GM19395 (cell line): ENCODE data around the gene GMPPB.
"Not testable (repeated sequence)": the region's sequence is repeated elsewhere in the genome, so short reads cannot be mapped to it uniquely, and the experiment has no call there.

ENCODE experiments used
- ATAC-seq: cut with Tn5 transposase; IDR thresholded peaks from one replicate; pipeline ENCODE4 v1.9.1; 2021; ENCODE audit warnings: mild to moderate bottlenecking, moderate library complexity; ENCODE audit not compliant: unreplicated experiment

GMPPB gene

DNA sequence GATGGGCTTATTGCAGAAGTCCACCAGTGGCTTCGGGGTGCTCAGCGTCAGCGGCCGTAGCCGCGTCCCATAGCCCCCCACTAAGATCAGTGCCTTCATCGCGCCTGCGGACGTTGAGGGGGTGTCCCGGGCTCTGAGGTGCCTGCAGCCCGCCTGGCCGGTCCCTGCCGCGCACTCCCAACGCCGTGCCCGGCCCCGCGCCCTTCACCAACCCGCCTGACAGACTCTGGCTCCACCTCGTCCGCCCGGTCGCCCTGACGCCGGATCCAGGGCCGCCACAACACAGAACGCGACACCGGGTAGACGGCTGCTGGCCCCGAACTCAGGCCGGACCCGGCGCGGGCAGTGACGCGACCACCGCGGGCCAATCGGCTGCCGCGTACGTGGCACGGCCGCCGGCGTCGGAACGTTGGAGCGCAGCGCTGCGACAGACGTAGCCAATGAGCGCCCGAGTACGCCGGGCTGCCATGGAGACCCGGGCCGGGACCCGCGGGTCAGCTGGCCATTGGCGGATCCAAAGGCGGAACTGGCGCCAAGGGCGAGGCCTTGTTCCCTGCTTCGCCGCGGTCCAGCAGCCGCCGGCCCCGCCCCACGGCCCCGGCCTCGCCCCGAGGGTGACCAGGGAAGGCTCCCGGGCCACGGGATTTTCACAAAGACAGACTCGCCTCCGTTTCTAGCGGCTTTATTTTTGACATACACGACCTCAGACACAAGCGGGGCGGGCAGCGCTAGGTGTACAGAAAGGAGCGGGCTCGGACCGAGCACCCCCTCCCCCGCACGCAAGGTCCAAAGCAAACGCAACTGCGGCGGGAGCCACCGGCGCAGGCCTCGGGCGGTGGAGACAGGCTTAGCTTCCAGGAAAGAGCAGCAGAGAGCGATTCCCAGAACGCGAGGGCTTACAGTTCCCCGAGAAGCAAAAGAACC lies at the start of gene GMPPB:
GMPPB (minus strand) TSS at position 324 of the 924 bp plus-strand sequence; CDS start at position 99, 225 bp downstream.
- ATAC-seq: peak; percentile 69

DNA sequence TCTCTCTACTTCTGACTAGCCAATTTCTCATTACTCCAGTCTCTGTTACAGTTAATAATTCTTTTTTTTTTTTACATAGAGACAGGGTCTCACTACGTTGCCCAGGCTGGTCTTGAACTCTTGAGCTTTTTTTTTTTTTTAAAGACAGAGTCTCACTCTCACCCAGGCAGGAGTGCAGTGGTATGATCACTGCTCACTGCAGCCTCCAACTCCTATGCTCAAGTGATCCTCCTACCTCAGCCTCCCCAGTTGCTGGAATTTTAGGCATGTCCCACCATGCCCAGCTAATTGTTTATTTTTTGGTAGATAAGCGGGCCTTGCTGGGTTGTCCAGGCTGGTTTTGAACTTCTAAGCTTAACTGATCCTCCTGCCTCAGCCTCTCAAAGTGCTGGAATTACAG lies 49.0 kb upstream of the GMPPB start:
- no peak for ATAC-seq

DNA sequence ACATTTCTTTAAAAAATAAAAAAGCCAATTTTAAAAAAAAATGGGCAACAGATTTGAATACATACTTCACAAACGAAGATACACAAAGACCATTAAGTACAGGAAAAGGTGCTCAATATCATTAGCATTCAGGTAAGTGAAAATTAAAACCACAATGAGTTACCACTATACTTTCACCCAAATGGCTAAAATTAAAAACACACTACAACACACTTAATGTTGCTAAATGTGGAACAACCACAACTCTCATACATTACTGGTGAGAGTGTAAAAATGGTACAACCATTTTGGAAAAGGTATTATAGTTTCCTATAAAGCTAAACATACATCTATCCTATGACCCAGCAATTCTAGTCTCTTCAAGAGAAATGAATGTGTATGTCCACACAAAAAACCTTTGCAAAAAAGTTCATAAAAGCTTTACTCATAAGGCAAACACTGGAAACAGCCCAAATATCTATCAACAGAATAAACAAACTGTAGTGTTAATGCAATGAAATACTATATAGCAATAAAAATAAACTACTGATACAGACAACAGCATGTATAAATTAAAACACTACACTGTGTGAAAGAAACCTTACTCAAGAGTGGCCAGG lies 47.7 kb upstream of the GMPPB start:
- ATAC-seq: no peak

DNA sequence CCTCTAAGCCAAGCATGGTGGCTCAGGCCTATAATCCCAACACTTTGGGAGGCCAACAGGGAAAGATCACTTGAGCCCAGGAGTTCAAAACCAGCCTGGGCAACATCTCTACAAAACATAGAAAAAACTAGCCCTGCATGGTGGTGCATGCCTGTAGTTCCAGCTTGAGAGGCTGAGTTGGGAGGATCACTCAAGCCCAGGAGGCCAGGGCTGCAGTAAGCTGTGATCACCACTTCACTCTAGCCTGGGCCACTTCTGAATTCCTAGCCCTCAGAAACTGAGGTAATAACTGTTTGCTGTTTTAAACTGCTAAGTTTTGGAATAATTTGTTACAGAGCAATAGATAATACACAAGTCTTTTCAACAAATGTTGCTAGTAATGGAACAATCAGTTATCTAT lies 46.2 kb upstream of the GMPPB start:
- no peak for ATAC-seq

DNA sequence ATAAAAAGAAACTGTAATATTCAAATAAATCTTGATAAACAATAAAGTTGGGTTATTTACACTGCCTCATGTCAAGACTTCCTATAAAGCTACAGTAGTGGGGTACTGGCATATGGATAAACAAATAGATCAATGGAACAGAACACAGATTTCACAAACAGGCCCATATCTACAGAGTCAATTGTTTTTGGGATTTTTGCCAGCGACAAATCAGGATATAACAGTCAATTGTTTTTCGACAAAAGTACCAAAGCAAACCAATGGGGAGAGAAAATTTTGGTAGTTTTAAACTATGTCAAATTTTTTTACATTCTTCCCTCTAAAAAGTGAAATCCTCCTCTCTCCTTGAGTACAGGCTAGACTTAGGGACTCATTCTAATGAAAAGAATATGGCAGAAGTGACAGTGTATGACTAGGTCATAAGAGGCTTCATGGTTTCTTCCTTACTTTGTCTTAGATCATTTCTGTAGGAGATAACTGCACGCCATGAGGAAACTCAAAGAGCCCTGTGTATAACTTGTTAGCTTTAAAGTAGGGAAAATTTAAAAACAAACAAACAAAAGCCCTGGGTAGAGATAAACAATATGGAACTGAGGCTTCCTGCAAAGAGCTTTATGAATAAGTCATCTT lies 45.6 kb upstream of the GMPPB start:
- ATAC-seq: no peak

DNA sequence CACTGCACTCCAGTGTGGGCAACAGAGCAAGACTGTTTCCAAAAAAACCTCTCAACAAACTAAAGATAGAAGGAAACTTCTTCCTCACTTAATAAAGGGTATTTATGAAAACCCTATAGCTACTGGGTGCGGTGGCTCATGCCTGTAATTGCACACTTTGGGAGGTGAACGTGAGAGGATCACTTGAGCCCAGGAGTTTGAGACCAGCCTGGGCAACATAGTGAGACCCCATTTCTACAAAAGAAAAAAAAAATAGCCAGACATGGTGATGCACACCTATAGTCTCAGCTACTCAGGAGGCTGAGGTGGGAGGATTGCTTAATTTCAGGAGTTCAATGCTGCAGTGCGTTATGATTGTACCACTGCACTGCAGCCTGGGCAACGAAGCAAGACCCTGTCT lies 40.2 kb upstream of the GMPPB start:
- ATAC-seq: no peak

DNA sequence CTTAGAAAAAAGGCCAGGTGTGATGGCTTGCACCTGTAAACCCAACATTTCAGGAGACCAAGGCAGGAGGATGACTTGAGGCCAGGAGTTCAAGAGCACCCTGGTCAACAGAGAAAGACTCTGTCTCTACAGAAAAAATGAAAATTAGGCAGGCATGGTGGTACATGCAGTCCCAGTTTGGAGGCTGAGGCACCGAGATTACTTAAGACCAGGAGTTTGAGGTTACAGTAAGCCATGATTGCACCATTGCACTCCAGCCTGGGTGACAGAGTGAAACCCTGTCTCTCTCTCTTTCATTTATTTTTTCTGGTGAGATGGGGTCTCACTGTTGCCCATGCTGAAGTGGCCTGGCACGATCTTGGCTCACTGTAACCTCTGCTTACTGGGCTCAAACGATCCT lies 37.9 kb upstream of the GMPPB start:
- ATAC-seq: no peak

DNA sequence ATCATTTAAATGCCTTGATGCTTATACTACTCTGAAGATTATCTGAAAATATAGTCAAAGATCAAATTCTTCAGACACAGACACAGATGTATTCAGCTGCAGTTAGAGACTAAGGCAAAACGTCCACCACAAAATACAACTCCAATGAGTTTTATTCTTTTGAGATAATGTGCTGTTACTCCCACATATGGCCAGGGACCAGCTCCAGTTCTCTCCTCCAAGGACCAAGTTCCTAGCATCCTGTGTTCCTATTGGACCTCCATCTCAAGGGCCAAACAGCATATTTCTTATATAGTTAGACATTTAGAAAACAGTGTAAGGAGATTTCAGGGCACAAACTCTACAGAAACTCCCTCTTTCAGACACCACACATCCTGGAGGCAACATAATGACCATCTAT lies 35.5 kb upstream of the GMPPB start:
- ATAC-seq: no peak

DNA sequence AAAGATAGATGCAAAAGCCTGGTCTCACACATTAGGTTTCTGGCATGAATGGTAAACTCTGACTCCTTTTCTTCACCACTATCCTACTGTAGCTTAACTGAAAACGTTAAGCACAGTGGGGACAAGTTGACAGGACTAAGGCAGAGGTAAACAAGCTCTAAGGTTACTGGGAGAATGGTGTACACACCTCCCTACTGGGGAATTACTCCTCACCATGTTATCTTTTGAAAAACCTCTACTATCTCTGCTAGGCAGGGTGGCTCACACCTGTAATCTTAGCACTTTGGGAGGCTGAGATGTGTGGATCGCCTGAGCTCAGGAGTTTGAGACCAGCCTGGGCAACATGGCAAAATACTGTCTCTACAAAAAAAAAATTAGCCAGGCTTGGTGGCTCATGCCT lies 33.4 kb upstream of the GMPPB start:
- ATAC-seq: no peak

DNA sequence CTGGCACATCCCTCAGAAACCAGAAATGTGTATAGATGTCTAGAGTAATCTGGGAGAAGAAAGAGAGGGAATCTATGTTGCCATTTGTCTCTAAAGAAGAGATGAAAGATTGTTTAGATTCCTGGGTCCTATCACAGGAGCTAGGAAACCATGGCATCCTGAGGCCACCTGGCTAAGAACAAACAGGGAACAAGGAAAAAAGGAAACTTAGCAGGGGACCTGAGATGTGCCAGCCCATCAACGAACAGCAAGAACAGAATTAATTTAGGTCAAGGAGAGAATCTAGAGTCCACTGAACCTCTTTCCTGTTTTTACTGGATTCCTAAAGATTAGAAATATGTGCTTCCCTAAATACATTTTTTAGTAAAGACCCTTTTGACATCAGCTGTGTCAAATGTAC lies 32.3 kb upstream of the GMPPB start:
- ATAC-seq: no peak

DNA sequence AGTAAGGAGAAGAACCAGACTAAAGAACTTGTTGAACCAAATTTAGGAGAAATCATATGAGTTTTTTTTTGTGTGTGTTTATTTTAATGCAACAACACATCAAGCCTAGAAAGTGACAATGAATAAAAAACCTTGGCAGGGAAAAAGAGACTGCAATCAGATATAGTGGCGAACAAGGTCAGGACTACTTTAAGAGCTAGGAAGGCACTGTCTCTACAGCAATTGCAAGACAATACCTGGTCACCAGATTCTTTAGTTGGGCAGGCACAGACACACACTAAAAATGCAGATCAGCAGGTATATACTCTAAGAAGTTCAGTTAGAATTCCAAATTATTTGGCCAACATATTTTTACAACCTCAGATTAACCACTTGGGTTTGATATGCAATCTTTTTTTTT lies 30.8 kb upstream of the GMPPB start:
- no peak for ATAC-seq

DNA sequence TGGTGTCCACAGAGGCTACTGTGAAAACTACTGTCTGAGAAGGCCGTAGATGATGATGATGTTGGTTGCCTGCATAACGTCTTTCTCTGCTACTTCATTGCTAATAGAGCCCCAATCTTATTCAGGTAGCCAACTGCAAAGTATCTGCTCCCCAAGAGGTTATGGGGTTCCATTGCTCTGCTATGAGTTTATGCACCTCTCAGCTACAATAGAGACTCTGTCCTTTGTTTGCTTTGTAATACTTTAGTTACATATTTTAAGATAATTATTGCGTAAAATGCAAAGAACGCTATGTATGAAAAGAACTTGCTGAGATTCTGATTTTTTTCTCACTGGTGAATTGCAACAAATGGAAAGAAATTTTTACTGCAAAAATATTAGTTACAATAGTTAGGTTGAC lies 27.8 kb upstream of the GMPPB start:
- no peak for ATAC-seq

DNA sequence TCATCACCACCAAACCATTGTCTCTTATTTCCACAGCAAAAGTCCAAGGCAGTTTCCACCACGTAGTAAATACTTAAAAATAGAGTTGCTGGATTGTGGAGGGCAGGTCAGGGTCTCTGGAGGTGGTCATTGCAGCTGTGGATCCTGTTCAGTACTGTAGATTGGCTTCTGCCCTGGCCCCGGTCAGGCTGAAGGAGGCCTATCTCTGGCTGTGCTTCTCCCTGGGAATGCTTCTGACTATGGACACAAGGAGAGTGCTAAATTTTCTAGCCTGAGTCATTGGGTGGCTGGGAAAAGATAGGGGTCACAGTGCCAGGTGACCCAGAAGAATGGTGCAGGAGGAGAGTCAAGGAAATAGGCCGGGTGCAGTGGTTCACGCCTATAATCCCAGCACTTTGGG lies 26.3 kb upstream of the GMPPB start:
- ATAC-seq: no peak

DNA sequence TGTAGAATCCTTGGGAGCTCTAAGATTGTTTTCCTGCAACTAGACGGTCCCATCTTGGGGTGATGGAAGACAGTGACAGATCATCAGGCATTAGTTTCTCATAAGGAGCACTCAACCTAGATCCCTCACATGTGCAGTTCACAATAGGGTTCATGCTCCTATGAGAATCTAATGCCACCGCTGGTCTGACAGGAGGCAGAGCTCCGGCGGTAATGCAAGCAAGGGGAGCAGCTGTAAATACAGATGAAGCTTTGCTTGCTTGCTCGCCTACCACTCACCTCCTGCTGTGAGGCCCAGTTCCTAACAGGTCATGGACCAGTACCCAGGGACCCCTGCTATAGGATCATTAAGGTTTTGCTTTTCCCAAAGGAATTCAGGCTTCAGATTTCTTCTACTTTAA lies 25.1 kb upstream of the GMPPB start:
- ATAC-seq: not testable (repeated sequence)

DNA sequence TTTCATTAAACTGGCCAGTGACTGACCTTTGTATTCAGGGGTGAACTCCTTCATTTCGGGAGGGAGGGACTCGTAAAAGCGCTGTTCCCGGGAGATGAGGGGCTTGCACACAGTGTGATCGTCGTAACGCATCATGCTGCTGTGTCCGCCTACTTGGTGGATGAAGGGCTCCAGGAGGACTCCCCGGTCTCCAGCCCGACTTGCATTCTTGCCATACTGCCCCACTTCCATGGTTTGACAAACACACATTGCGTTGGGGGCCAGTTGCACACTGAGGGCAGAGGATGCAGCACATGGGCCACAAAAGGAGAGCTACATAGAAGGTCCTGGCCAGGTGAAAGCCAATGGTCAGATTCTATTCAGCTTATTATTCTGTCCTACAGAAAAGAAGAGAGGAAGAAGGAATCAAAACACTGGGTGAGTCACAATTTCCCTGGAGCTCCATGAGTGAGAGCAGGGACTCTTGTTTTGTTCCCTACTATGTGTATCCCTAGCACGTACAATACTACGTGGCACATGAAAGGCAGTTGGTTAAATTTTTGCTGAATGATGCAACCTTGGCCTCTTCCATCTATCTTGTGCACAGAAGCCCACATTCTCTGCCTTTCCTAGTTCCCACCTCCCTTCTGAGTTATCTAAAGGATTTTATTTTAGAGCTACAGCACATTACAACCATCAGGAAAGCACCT lies 24.2 kb upstream of the GMPPB start:
- ATAC-seq: no peak

DNA sequence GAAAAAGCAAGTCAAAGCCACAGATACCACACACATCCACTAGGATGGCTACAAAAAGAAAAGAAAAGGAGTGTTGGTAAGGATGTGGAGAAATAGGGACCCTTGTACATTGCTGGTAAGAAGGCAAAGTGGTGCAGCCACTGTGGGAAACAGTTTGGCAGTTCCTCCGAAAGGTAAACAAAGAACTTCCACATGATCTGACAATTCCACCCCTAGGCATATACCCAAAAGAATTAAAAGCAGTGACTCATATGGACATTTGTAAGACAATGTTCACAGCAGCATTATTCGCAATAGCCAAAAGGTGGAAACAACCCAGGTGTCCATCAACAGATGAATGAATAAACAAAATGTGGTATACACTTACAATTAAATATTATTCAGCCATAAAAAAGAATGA lies 22.2 kb upstream of the GMPPB start:
- no peak for ATAC-seq

DNA sequence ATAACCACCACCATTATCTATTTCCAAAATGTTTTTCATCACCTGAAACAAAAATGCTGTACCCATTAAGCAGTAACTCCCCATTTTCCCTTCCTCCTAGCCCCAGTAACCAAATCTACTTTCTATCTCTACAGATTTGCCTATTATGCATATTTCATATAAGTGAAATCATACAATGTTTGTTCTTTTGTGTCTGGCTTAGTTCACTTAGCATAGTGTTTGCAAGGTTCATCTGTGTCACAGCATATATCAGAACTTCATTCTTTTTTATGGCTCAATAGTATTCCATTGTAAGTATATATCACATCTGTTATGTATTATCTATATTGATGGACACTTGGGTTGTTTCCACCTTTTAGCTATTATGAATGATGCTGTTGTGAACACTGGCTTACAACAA lies 16.7 kb upstream of the GMPPB start:
- no peak for ATAC-seq

DNA sequence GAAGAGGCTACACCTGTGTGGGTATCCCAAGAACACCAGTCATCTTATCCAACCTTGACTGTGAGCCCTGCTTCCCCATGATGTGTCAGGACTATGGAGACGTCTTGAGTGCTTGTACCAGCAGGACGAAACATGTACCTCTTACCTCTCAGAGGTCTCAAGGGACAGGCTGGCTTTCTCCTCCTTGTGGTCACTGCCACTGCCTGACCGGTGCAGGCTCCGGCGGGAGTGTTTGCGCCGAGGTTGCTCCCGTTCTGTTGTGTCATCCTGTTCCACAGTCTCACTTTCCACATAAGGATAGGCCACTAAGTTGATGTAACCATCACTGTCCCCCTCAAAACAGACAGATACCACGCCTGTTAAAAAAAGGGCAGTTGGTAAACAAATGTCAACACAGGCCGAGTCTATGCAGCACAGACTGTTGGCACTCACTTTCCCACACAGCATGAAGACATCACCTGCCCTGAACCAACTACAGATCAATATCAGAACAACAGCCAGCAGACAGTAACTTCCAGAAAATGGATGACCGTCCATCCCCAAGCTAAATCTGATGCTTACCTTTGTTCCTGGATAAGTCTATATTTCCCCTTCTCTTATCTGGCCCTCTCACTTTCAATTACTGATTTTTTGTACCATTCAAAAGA lies 14.4 kb upstream of the GMPPB start:
- ATAC-seq: no peak

DNA sequence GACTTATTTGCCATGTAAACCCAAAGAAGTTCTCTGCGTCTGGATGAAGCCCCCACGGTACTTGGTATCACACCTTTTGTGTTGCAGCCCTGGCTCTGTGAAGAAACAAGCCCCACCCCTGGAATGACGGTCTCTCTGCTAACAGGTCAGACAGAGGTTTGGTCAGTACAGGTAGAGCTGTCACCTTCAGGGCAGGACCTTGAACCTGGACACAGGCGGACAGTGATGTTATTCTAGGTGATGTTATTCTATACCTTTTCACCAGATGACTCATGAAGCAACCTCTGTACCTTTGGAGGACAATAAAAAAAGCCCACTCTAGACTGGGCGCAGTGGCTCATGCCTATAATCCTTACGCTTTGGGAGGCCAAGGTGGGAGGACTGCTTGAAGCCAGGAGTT lies 11.0 kb upstream of the GMPPB start:
- no peak for ATAC-seq

DNA sequence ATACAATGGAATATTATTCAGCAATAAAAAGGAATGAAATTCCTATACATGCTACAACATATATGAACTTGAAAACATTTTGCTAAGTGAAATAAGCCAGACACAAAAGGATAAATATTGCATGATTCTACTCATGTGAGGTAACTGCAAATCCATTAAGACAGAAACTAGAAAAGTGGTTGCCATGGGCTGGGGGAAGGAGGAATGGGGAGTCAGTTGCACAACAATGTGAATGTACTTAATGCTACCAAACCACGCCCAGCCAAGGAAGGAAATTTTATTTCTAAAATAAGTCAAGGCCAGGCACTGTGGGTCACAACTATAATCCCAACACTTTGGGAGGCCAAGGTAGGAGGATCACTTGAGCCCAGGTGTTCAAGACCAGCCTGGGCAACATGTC lies 9.8 kb upstream of the GMPPB start:
- ATAC-seq: no peak

DNA sequence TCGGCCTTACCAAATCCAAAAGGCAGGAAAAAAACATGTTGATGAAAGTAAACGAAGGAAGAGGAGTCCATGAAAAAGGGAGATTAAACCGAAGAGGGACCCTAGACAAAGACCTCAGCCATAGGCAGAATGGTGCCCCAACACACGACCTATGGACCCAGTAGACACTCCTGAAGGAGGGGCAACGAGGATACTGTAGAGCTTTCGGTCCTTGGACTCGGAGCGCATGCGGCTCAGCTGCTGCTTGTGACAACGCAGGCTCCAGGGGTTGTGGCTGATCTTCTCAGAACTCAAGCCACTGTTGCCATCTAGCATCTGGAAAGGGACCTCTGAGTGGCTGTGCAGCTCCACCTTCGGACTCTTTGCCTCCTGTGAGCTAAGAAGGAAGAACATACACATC lies 8.8 kb upstream of the GMPPB start:
- ATAC-seq: no peak
